Naive B cell (primary cell): ENCODE data around the gene ATOSB. TPM values are rescaled to one million over a fixed set of nuclear protein-coding genes. Genes with fewer than 3 reads are reported as not detected.
"Not testable (repeated sequence)": the region's sequence is repeated elsewhere in the genome, so short reads cannot be mapped to it uniquely, and the experiment has no call there.

ENCODE experiments used
- ATAC-seq, 2 donors: fragments of 150-1000 bp; cut with Tn5 transposase; 2 replicates each; pipeline ENCODE4 v1.10.0; 2021; ENCODE audit warnings: low read depth in 2 of 2, mild to moderate bottlenecking in 2 of 2, moderate library complexity in 2 of 2
- DNase-seq: peaks from one replicate; pipeline ENCODE4 v3.0.0; 2022
- H3K27ac Mint-ChIP-seq, 6 donors: one replicate each; pipeline ENCODE4 v1.8.0; 2020 to 2022; ENCODE audit warnings: mild to moderate bottlenecking in 6 of 6, mixed read lengths in 6 of 6, moderate library complexity in 5 of 6, inconsistent platforms in 2 of 6
- H3K27me3 Mint-ChIP-seq, 3 donors: one replicate each; pipeline ENCODE4 v1.8.0; 2021 to 2022; ENCODE audit warnings: mixed read lengths in 3 of 3, mild to moderate bottlenecking in 1 of 3
- H3K36me3 Mint-ChIP-seq, 2 donors: one replicate each; pipeline ENCODE4 v1.8.0; 2020 to 2022; ENCODE audit warnings: mixed read lengths in 2 of 2, inconsistent platforms in 1 of 2, mild to moderate bottlenecking in 1 of 2
- H3K4me1 Mint-ChIP-seq, 3 donors: one replicate each; pipeline ENCODE4 v1.8.0; 2020 to 2022; ENCODE audit warnings: mixed read lengths in 3 of 3, inconsistent platforms in 1 of 3, mild to moderate bottlenecking in 1 of 3, moderate library complexity in 1 of 3
- H3K4me3 Mint-ChIP-seq, 8 donors: one replicate each; pipeline ENCODE4 v1.8.0; 2020 to 2022; ENCODE audit warnings: mild to moderate bottlenecking in 8 of 8, mixed read lengths in 8 of 8, moderate library complexity in 8 of 8, inconsistent platforms in 2 of 8
- H3K9me3 Mint-ChIP-seq, 7 donors: one replicate each; pipeline ENCODE4 v1.8.0; 2020 to 2022; ENCODE audit warnings: mixed read lengths in 7 of 7, mild to moderate bottlenecking in 5 of 7, inconsistent platforms in 2 of 7, moderate library complexity in 1 of 7
- polyA plus RNA-seq, 6 donors: library from polyadenylated mRNA; unstranded; fragments of 300-500 nt; fragmentation: Illumina TruSeq; gene quantifications; one replicate each; pipeline ENCODE4 v1.2.3, GENCODE V29; 2021; ENCODE audit warnings: low read depth in 6 of 6

ATOSB gene
- 1 to 10 TPM in 3 of 6 donors, under 1 TPM in 3; 0.10 to 1.6 (median 0.99) TPM for polyA plus RNA-seq

- H3K4me1 Mint-ChIP-seq = peaks cover 48 to 52% (median 49%) of the 10 kb centered on the region in 3 donors
- peak; percentile 74 to 77 for ATAC-seq
- H3K27me3 Mint-ChIP-seq = no peaks in the 10 kb centered on the region
Observed at GRCh38 chr9:35115680-35116538, at the start of gene ATOSB. Gene ATOSB, minus strand, starts transcription at chr9:35115862. Its CDS starts 7,588 bp downstream, at chr9:35108274.

GRCh38 chr9:35164711-35165110 lies 49.0 kb upstream of the ATOSB start:
- DNase-seq (no peak), ATAC-seq (no peak)
- Mint-ChIP-seq H3K4me1 (peaks cover 10 to 19% (median 12%) of the 10 kb centered on the region in 3 donors), H3K27ac (no peak overlapping the region), H3K9me3 (no peaks in the 10 kb centered on the region), H3K4me3 (peak overlapping the region in 1 of 8 donors; percentile 21), H3K27me3 (peaks cover 4 to 7% (median 6%) of the 10 kb centered on the region in 3 donors), H3K36me3 (no peaks in the 10 kb centered on the region)

More at GRCh38 chr9:35115680-35116538, at the start of gene ATOSB:
- DNase-seq = peak; percentile 93
- Mint-ChIP-seq H3K4me3 (peak within 1 kb of the TSS; percentile 85 to 98 (median 96)), H3K27ac (peak within 1 kb of the TSS; percentile 89 to 99 (median 96)), H3K9me3 (peaks cover 0 to 3% (median 0%) of the 10 kb centered on the region in 7 donors), H3K36me3 (no peaks in the 10 kb centered on the region)

- H3K36me3 Mint-ChIP-seq = no peaks in the 10 kb centered on the region
- no peak overlapping the region for H3K27ac Mint-ChIP-seq
- no peak for DNase-seq
- peak overlapping the region in 2 of 8 donors; percentile 1 to 98 for H3K4me3 Mint-ChIP-seq
- H3K27me3 Mint-ChIP-seq = peaks cover 4 to 7% (median 6%) of the 10 kb centered on the region in 3 donors
- H3K9me3 Mint-ChIP-seq = no peaks in the 10 kb centered on the region
- peaks cover 12 to 32% (median 13%) of the 10 kb centered on the region in 3 donors for H3K4me1 Mint-ChIP-seq
- no peak for ATAC-seq
Observed at GRCh38 chr9:35163413-35163812, 47.8 kb upstream of the ATOSB start.

- Mint-ChIP-seq H3K9me3 (no peaks in the 10 kb centered on the region), H3K27ac (peak overlapping the region in 3 of 6 donors; percentile 21 to 53 (median 43)), H3K4me3 (peak overlapping the region; percentile 85 to 98 (median 93)), H3K27me3 (peaks cover 0 to 7% (median 6%) of the 10 kb centered on the region in 3 donors), H3K36me3 (no peaks in the 10 kb centered on the region), H3K4me1 (peaks cover 12 to 33% (median 13%) of the 10 kb centered on the region in 3 donors)
- ATAC-seq = peak; percentile 15 to 16
- no peak for DNase-seq
Observed at GRCh38 chr9:35162605-35163315, 47.1 kb upstream of the ATOSB start.

GRCh38 chr9:35161713-35162604 lies 46.3 kb upstream of the ATOSB start, which contains the start of gene UNC13B:
Gene UNC13B, plus strand, starts transcription at chr9:35162009. Its CDS starts 275 bp downstream, at chr9:35162284.
- no peaks in the 10 kb centered on the region for H3K9me3 Mint-ChIP-seq
- DNase-seq (peak; percentile 67), ATAC-seq (peak; percentile 82 to 85)
- H3K27ac Mint-ChIP-seq = peak within 1 kb of the TSS; percentile 21 to 72 (median 46)
- H3K4me1 Mint-ChIP-seq = peaks cover 12 to 33% (median 13%) of the 10 kb centered on the region in 3 donors
- H3K4me3 Mint-ChIP-seq = peak within 1 kb of the TSS; percentile 85 to 98 (median 93)
- peaks cover 0 to 7% (median 6%) of the 10 kb centered on the region in 3 donors for H3K27me3 Mint-ChIP-seq
- no peaks in the 10 kb centered on the region for H3K36me3 Mint-ChIP-seq

- no peak overlapping the region for H3K27ac Mint-ChIP-seq
Observed at GRCh38 chr9:35158501-35159280, 43.0 kb upstream of the ATOSB start.

GRCh38 chr9:35157836-35158235 lies 42.2 kb upstream of the ATOSB start:
- DNase-seq, H3K27ac Mint-ChIP-seq, H3K36me3 Mint-ChIP-seq, H3K27me3 Mint-ChIP-seq, H3K4me3 Mint-ChIP-seq, ATAC-seq, H3K9me3 Mint-ChIP-seq: not testable (repeated sequence)
- H3K4me1 Mint-ChIP-seq = peaks cover 10 to 33% (median 13%) of the 10 kb centered on the region in 3 donors

More at GRCh38 chr9:35158501-35159280, 43.0 kb upstream of the ATOSB start:
- H3K4me1 Mint-ChIP-seq = peaks cover 12 to 33% (median 13%) of the 10 kb centered on the region in 3 donors
- H3K36me3 Mint-ChIP-seq = no peaks in the 10 kb centered on the region
- DNase-seq (no peak), ATAC-seq (no peak)
- peak overlapping the region in 3 of 8 donors; percentile 6 to 77 (median 50) for H3K4me3 Mint-ChIP-seq
- no peaks in the 10 kb centered on the region for H3K27me3 Mint-ChIP-seq
- H3K9me3 Mint-ChIP-seq = no peaks in the 10 kb centered on the region

GRCh38 chr9:35156781-35157180 lies 41.1 kb upstream of the ATOSB start:
- ATAC-seq (no peak), DNase-seq (no peak)
- Mint-ChIP-seq H3K4me3 (no peak overlapping the region), H3K36me3 (no peaks in the 10 kb centered on the region), H3K9me3 (no peaks in the 10 kb centered on the region), H3K27me3 (no peaks in the 10 kb centered on the region), H3K27ac (no peak overlapping the region), H3K4me1 (peaks cover 5 to 26% (median 8%) of the 10 kb centered on the region in 3 donors)

- peaks cover 0 to 8% (median 5%) of the 10 kb centered on the region in 3 donors for H3K27me3 Mint-ChIP-seq
- no peak for DNase-seq
- H3K9me3 Mint-ChIP-seq = peaks cover 14 to 25% (median 24%) of the 10 kb centered on the region in 7 donors
- no peaks in the 10 kb centered on the region for H3K4me1 Mint-ChIP-seq
- H3K27ac Mint-ChIP-seq = no peak overlapping the region
- peaks cover 0 to 12% of the 10 kb centered on the region in 2 donors for H3K36me3 Mint-ChIP-seq
- H3K4me3 Mint-ChIP-seq = no peak overlapping the region
- no peak for ATAC-seq
Observed at GRCh38 chr9:35152926-35153325, 37.3 kb upstream of the ATOSB start.

- not testable (repeated sequence) for DNase-seq, H3K27me3 Mint-ChIP-seq, H3K4me1 Mint-ChIP-seq, H3K4me3 Mint-ChIP-seq, H3K27ac Mint-ChIP-seq, ATAC-seq
- Mint-ChIP-seq H3K9me3 (peaks cover 20 to 63% (median 49%) of the 10 kb centered on the region in 7 donors), H3K36me3 (peaks cover 0 to 18% of the 10 kb centered on the region in 2 donors)
Observed at GRCh38 chr9:35147941-35148563, 32.4 kb upstream of the ATOSB start.

GRCh38 chr9:35142037-35142436 lies 26.4 kb upstream of the ATOSB start:
- Mint-ChIP-seq H3K27me3 (peaks cover 0 to 9% (median 4%) of the 10 kb centered on the region in 3 donors), H3K9me3 (peaks cover 2 to 50% (median 29%) of the 10 kb centered on the region in 7 donors), H3K4me1 (no peaks in the 10 kb centered on the region), H3K4me3 (no peak overlapping the region), H3K36me3 (peaks cover 0 to 7% of the 10 kb centered on the region in 2 donors), H3K27ac (no peak overlapping the region)
- DNase-seq (no peak), ATAC-seq (no peak)
